HUES64 (cell line): ENCODE results near the gene HSD17B4.
"Not testable (repeated sequence)": the region's sequence is repeated elsewhere in the genome, so short reads cannot be mapped to it uniquely, and the experiment has no call there.

Experiments
- H3K27ac ChIP-seq: 2 replicates; pipeline ENCODE4 v1.7.0; 2013; ENCODE audit warnings: low read depth, low read length, inconsistent platforms
- H3K27me3 ChIP-seq: 2 replicates; pipeline ENCODE4 v1.6.1; 2013; ENCODE audit warnings: mild to moderate bottlenecking, low read length; ENCODE audit not compliant: insufficient read depth
- H3K36me3 ChIP-seq: 2 replicates; pipeline ENCODE4 v1.6.1; 2013; ENCODE audit warnings: mild to moderate bottlenecking, low read length; ENCODE audit not compliant: insufficient read depth
- H3K4me1 ChIP-seq: 2 replicates; pipeline ENCODE4 v1.6.1; 2013; ENCODE audit warnings: mild to moderate bottlenecking, low read length, moderate library complexity; ENCODE audit not compliant: insufficient read depth
- H3K4me3 ChIP-seq: 2 replicates; pipeline ENCODE4 v1.5.1; 2013; ENCODE audit warnings: mild to moderate bottlenecking, low read length, moderate library complexity
- H3K9ac ChIP-seq: 2 replicates; pipeline ENCODE4 v1.6.1; 2013; ENCODE audit warnings: mild to moderate bottlenecking, low read depth, low read length
- H3K9me3 ChIP-seq: 2 replicates; pipeline ENCODE4 v1.6.1; 2013; ENCODE audit warnings: low read depth, low read length; ENCODE audit not compliant: insufficient read depth
- WGBS: fragments of 150-250, 120-280 bp; methylation state at CpG from one replicate; pipeline ENCODE4 v1.1.7; 2013; ENCODE audit warnings: missing lambda C conversion rate; 5-methylcytosine and 5-hydroxymethylcytosine counted together

The HSD17B4 gene

DNA sequence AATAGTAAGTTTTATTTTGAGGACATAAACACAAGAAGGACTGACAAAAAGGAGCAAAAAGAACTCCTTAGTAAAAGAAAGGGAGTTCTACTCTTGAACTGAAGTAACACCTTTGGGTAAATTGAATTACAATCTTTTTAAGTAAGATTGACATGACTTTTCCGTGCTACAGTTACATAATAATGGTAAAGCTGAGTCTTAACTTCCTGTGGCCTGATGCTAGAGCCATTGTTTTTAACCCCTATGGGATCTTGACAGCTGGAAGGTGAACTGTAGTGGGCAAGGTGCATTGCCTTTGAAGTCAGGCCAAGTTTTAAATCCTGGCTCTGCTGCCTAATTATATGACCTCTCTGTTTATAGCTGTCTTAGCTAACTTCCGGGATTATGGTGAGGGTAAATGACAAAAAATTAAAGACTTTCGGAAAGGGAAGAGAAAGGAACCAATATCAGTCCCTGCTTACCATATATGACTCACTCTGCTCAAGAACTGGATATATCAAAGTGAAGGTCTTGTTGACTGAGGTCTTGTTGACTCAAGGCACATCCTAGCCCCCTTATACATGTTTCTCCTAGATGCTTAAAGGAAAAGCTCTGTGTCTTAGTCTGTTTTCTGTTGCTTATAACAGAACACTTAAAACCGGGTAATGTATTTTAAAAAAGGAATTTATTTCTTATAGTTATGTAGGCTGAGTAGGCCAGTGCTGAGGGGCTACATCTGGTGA is 6.8 kb downstream of the HSD17B4 start:
- no peak overlapping the region for H3K9ac ChIP-seq
- 46% methylated on average over 3 of the region's 4 CpGs for WGBS
- peaks cover 21% of the 10 kb centered on the region for H3K36me3 ChIP-seq
- no peaks in the 10 kb centered on the region for H3K9me3 ChIP-seq
- H3K4me3 ChIP-seq = 0 out of 2 replicates have a peak overlapping the region, but pooled peaks have one; percentile 21
- H3K27me3 ChIP-seq = no peaks in the 10 kb centered on the region
- H3K4me1 ChIP-seq = peaks cover 47% of the 10 kb centered on the region
- H3K27ac ChIP-seq = peak overlapping the region; percentile 90

DNA sequence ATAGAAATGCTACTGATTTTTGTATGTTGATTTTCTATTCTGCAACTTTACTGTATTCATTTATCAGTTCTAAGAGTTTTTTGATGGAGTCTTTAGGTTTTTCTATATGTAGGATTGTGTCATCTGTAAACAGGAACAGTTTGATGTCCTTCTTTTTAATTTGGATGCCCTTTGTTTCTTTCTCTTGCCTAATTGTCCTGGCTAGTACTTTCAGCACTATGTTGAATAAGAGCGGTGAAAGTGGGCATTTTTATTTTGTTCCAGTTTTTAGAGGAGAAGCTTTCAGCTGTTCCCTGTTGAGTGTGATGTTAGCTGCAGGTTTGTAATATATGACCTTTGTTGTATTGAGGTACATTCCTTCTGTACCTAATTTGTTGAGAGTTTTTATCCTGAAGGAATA is 13.3 kb downstream of the HSD17B4 start:
- Histone ChIP-seq H3K9me3 (peaks cover 15% of the 10 kb centered on the region; the same call in 1 of the 2 replicates), H3K36me3 (peaks cover 23% of the 10 kb centered on the region), H3K9ac (no peak overlapping the region), H3K27me3 (no peaks in the 10 kb centered on the region), H3K4me3 (no peak overlapping the region), H3K4me1 (peaks cover 16% of the 10 kb centered on the region), H3K27ac (no peak overlapping the region)
- WGBS = 95% methylated on average over 1 of the region's 1 CpG

DNA sequence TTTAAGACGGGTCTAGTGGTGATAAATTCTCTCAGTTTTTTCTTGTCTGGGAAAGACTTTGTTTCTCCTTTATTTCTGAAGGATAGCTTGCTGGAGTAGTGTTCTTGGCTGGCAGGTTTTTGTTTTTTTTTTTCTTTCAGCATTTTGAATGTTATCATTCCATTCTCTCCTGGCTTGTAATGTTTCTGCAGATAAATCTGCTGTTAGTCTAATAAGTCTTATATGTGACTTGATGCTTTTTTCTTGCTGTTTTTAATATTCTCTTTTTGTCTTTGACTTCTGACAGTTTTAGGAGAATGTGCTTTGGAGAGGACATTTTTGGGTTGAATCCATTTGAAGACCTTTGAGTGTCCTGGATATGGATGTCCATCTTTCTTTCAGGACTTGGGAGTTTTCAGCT is 16.0 kb downstream of the HSD17B4 start:
- Histone ChIP-seq H3K9ac (no peak overlapping the region), H3K27ac (no peak overlapping the region), H3K4me3 (no peak overlapping the region), H3K4me1 (peaks cover 24% of the 10 kb centered on the region), H3K36me3 (peaks cover 22% of the 10 kb centered on the region), H3K9me3 (peaks cover 15% of the 10 kb centered on the region; the same call in 1 of the 2 replicates), H3K27me3 (no peaks in the 10 kb centered on the region)
- WGBS = 91% methylated on average over 1 of the region's 1 CpG

DNA sequence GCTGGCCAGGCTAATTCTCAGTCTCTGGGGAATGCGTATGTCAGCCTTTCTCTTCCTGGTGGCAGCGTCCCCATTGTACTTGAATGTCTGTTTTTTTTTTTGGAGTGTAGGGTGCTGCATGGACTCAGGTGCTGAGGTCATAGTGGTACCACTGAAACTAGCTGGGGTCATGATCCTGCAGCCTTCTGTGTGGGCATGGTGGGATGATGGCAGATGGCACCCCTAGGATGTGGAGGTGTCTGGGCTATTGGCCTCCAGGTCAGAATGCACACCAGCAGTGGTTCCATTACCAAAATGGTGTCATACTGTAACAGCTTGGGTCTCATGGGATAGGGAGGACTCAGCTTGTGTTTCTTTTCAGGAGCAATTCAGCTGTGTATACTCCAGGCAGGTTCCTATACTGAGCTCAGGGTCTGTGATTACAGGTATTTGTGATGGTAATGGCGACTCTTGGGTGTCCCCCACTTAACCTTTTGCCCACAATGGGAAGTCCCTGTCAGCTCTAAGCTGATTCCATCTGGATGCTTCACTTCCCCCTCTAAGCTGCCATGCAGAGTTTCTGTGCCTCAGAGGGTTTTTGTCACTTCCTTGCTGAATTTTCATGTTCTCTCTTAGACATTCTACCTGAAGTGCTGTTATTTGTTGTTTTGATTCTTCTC is 17.9 kb downstream of the HSD17B4 start:
- Histone ChIP-seq H3K9ac (no peak overlapping the region), H3K36me3 (peaks cover 37% of the 10 kb centered on the region), H3K4me3 (peak overlapping the region; percentile 27; the same call in 1 of the 2 replicates), H3K27ac (peak overlapping the region; percentile 75; the same call in 1 of the 2 replicates), H3K9me3 (peaks cover 15% of the 10 kb centered on the region; the same call in 1 of the 2 replicates), H3K27me3 (no peaks in the 10 kb centered on the region), H3K4me1 (peaks cover 23% of the 10 kb centered on the region)
- WGBS = 64% methylated on average over 3 of the region's 3 CpGs

DNA sequence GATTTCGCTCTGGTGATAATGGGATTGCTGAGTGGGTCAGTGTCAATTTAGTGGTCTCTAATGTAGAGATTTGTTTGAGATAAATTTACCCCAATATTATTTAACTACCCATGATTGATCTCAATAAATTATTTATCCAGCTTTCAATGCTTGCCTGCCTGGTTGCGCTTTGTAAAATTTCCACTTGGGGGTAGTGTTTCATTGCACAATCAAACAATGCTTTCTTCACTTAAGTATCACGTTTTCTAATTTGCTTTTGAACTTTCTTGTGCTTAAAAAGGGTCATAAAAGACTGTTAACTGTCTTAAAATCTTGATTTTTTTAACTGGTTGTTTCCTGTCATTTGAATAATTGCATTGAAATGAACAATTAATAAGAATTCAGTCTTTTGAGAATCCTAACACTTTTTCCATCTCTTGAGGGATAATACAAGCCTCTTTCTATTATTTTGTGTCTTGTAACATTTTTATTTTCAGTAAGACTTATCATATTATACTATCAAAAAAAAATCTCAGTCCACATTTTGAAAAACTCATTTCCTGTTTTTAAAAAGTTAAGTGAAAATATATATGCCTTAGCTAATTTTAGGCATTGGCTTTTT is 18.7 kb downstream of the HSD17B4 start:
- Histone ChIP-seq H3K4me1 (peaks cover 29% of the 10 kb centered on the region), H3K9ac (no peak overlapping the region), H3K27me3 (no peaks in the 10 kb centered on the region), H3K27ac (peak overlapping the region; percentile 75; the same call in 1 of the 2 replicates), H3K4me3 (peak overlapping the region; percentile 27; the same call in 1 of the 2 replicates), H3K36me3 (peaks cover 45% of the 10 kb centered on the region), H3K9me3 (peaks cover 15% of the 10 kb centered on the region; the same call in 1 of the 2 replicates)
- WGBS = 32% methylated on average over 3 of the region's 3 CpGs

DNA sequence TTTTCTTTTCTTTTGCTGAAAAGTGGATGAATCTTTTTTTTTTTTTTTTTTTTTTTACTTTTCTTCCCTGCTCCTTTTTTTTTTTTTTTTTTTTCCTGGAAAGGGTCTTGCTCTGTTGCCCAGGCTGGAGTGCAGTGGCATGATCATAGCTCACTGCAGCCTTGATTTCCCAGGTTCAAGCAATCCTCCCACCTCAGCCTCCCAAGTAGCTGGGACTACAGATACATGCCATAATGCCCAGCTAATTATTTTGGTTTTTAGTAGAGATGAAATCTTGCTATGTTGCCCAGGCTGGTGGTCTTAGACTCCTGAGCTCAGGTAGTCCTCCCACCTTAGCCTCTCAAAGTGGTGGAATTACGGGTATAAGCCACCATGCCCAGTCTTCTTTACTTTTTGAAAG is 20.9 kb downstream of the HSD17B4 start:
- H3K4me1 ChIP-seq = peaks cover 40% of the 10 kb centered on the region
- H3K27me3 ChIP-seq = no peaks in the 10 kb centered on the region
- peaks cover 8% of the 10 kb centered on the region; the same call in 1 of the 2 replicates for H3K9me3 ChIP-seq
- H3K9ac ChIP-seq = no peak overlapping the region
- WGBS = 90% methylated on average over 1 of the region's 1 CpG
- H3K27ac ChIP-seq = no peak overlapping the region
- H3K36me3 ChIP-seq = peaks cover 61% of the 10 kb centered on the region
- H3K4me3 ChIP-seq = no peak overlapping the region

DNA sequence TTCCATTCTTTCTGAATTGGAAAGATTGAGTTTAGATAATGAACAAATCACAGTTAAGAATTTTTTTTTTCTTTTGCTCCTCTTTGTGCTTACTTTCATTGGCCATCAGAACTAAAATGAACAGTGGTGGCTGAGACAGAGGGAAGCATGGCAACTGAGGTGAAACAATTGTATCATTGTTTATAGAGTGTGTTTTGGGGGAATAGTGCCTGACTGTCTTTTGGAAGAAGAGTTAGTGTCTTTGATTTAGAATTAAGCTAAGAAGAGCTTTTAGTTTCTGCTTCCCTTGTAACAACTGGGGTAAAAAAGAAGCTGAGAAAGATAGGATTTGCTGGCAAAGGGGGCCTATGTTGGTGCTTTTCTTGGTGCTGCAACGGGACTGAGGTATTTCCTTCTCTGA is 24.0 kb downstream of the HSD17B4 start:
- Histone ChIP-seq H3K27ac (0 out of 2 replicates have a peak overlapping the region, but pooled peaks have one; percentile 15), H3K9ac (no peak overlapping the region), H3K4me3 (no peak overlapping the region), H3K36me3 (peaks cover 72% of the 10 kb centered on the region), H3K9me3 (no peaks in the 10 kb centered on the region), H3K4me1 (peaks cover 46% of the 10 kb centered on the region), H3K27me3 (no peaks in the 10 kb centered on the region)
- 73% methylated on average over 1 of the region's 1 CpG for WGBS

DNA sequence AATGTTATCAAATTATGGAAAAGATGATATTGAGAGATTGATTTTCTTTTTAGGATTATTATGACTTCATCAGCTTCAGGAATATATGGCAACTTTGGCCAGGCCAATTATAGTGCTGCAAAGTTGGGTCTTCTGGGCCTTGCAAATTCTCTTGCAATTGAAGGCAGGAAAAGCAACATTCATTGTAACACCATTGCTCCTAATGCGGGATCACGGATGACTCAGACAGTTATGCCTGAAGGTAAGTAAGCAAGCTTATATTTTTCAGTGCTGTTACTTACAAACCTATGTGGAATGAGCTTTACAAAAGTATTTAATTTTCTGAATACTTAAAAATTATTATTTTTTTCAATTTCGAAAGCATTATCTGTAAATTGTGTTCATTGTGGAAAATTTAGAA is 26.5 kb downstream of the HSD17B4 start:
- Histone ChIP-seq H3K4me3 (no peak overlapping the region), H3K9ac (no peak overlapping the region), H3K9me3 (no peaks in the 10 kb centered on the region), H3K36me3 (peaks cover 75% of the 10 kb centered on the region), H3K4me1 (peaks cover 65% of the 10 kb centered on the region), H3K27me3 (no peaks in the 10 kb centered on the region), H3K27ac (no peak overlapping the region)
- 64% methylated on average over 2 of the region's 3 CpGs for WGBS

DNA sequence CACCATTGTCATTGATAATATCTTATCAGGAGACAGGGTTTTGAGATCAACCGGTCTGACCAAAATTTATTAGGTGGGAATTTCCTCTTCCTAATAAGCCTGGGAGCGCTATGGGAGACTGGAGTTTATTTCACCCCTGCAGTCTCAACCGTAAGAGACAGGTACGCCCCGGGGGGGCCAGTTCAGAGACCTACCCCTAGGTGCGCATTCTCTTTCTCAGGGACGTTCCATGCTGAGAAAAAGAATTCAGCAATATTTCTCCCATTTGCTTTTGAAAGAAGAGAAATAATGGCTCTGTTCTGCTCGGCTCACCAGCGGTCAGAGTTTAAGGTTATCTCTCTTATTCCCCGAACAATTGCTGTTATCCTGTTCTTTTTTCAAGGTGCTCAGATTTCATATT is 28.3 kb downstream of the HSD17B4 start:
- not testable (repeated sequence) for H3K4me3 ChIP-seq, H3K27ac ChIP-seq, H3K9ac ChIP-seq, H3K9me3 ChIP-seq, H3K27me3 ChIP-seq
- Histone ChIP-seq H3K36me3 (peaks cover 74% of the 10 kb centered on the region), H3K4me1 (peaks cover 65% of the 10 kb centered on the region)
- whole genome bisulfite sequencing = 7% methylated on average over 8 of the region's 10 CpGs

DNA sequence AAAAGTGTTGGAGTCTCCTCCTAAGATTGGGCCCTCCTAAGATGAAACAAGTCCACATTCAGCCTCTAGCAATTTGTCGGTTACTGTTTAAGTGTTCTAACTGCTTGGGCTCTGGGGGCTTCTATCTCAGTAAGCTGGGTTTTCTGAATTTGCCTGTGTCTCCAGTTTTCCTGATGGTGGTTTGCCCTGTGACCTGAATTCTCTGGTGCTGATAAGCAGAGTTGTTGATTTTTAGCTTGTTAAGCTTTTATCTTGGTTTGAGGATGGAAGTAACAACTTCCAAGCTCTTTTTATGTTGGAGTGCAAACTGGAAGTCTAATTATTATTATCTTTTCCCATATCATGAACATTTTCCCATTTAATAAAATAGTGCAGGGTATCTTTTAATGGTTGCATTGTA is 30.9 kb downstream of the HSD17B4 start:
- WGBS = 93% methylated on average over 1 of the region's 1 CpG
- H3K9ac ChIP-seq = no peak overlapping the region

DNA sequence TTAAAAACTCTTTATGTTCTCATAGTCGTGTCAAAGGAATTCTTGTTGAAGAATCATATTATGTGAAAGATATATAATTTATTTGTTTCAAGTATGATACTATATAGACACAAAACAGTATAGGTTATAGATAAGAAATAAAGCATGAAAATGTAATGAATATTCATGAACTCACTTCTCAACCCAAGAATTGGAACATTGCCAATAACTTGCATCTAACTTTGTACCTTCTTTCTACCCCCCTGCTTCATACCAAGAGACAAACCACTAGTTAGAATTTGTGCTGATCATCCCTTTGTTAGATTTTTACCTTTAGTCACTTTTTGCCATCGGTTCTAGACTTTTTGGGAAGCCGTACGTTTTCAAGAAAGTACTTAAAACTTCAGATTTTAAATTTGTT is 32.6 kb downstream of the HSD17B4 start:
- Histone ChIP-seq H3K9me3 (no peaks in the 10 kb centered on the region), H3K9ac (no peak overlapping the region), H3K27ac (no peak overlapping the region), H3K4me3 (no peak overlapping the region), H3K36me3 (peaks cover 72% of the 10 kb centered on the region), H3K27me3 (no peaks in the 10 kb centered on the region), H3K4me1 (peaks cover 40% of the 10 kb centered on the region)
- 97% methylated on average over 3 of the region's 4 CpGs for WGBS

More for the DNA sequence above, 30.9 kb downstream of the HSD17B4 start:
- Histone ChIP-seq H3K27me3 (no peaks in the 10 kb centered on the region), H3K4me1 (peaks cover 56% of the 10 kb centered on the region), H3K9me3 (no peaks in the 10 kb centered on the region), H3K27ac (no peak overlapping the region), H3K4me3 (no peak overlapping the region), H3K36me3 (peaks cover 70% of the 10 kb centered on the region)
